Astrocyte of the spinal cord (primary cell): ENCODE measurements around the gene SETBP1.

ENCODE experiments used
- DNase-seq: peaks from one replicate; pipeline ENCODE4 v3.0.0; 2011; ENCODE audit warnings: low read depth, low spot score
- H3K4me3 ChIP-seq: 2 replicates; pipeline ENCODE4 v1.5.1; 2011; ENCODE audit warnings: low read depth, mild to moderate bottlenecking, low read length, moderate library complexity
- CTCF ChIP-seq: IDR thresholded peaks from 2 replicates; pipeline ENCODE4 v1.5.1; 2012; ENCODE audit warnings: low read depth, mild to moderate bottlenecking, low read length, inconsistent platforms
- in situ Hi-C: cut with HindIII; loops from 2 replicates; pipeline ENCODE4 v1.10.0; 2017; ENCODE audit warnings: low sequenced_read_pairs

The SETBP1 gene

GRCh38 chr18:44887227-44887631, 206.5 kb downstream of the SETBP1 start:
- TF ChIP-seq CTCF, result no peak
- in situ Hi-C loops, result no loop called here
- H3K4me3 ChIP-seq, result no peak overlapping the region
- peak; percentile 32 for DNase-seq

- no peak for TF ChIP-seq CTCF
- no peak for DNase-seq
Measured at GRCh38 chr18:44889111-44889510, 208.4 kb downstream of the SETBP1 start.

GRCh38 chr18:44893045-44893706, 212.5 kb downstream of the SETBP1 start:
- no peak overlapping the region for H3K4me3 ChIP-seq
- DNase-seq, result no peak
- in situ Hi-C loops, result no loop called here
- TF ChIP-seq CTCF, result no peak

More at GRCh38 chr18:44889111-44889510, 208.4 kb downstream of the SETBP1 start:
- H3K4me3 ChIP-seq, result no peak overlapping the region
- in situ Hi-C loops, result no loop called here

GRCh38 chr18:44893966-44894365, 213.3 kb downstream of the SETBP1 start:
- in situ Hi-C loops, result no loop called here
- DNase-seq, result peak; percentile 9
- no peak for TF ChIP-seq CTCF
- H3K4me3 ChIP-seq, result no peak overlapping the region

GRCh38 chr18:44895176-44895798, 214.6 kb downstream of the SETBP1 start:
- peak; percentile 52 for DNase-seq
- in situ Hi-C loops, result no loop called here
- TF ChIP-seq CTCF, result peak; percentile 47
- H3K4me3 ChIP-seq, result no peak overlapping the region

GRCh38 chr18:44896846-44897245, 216.2 kb downstream of the SETBP1 start:
- in situ Hi-C loops, result no loop called here
- DNase-seq, result no peak

More at GRCh38 chr18:44896846-44897245, 216.2 kb downstream of the SETBP1 start:
- no peak for TF ChIP-seq CTCF
- H3K4me3 ChIP-seq, result no peak overlapping the region
